Middle frontal gyrus (tissue), 1 donor: Measurements from ENCODE around the gene PNRC1.
A peak's percentile ranks its signal among the peaks of the same experiment; 100 is the strongest.
"Not testable (repeated sequence)": the region's sequence is repeated elsewhere in the genome, so short reads cannot be mapped to it uniquely, and the experiment has no call there.

Experiments used
- DNase-seq: peaks from one replicate; pipeline ENCODE4 v3.0.0-alpha.2; 2015; ENCODE audit warnings: low spot score; ENCODE audit errors: extremely low spot score

The PNRC1 gene

GRCh38 chr6:89058627-89059026, 21.9 kb upstream of the PNRC1 start:
- DNase-seq: no peak

- no peak for DNase-seq
Measured at GRCh38 chr6:89059227-89059626, 21.3 kb upstream of the PNRC1 start.

GRCh38 chr6:89063881-89064280, 16.7 kb upstream of the PNRC1 start:
- no peak for DNase-seq

- DNase-seq: not testable (repeated sequence)
Measured at GRCh38 chr6:89064931-89065330, 15.6 kb upstream of the PNRC1 start.

GRCh38 chr6:89066121-89066520, 14.4 kb upstream of the PNRC1 start:
- DNase-seq: not testable (repeated sequence)

- DNase-seq: no peak
Measured at GRCh38 chr6:89066940-89067646, 13.5 kb upstream of the PNRC1 start.

- DNase-seq: no peak
Measured at GRCh38 chr6:89067796-89068195, 12.8 kb upstream of the PNRC1 start.

GRCh38 chr6:89068695-89069094, 11.9 kb upstream of the PNRC1 start:
- DNase-seq: no peak

- DNase-seq: no peak
Measured at GRCh38 chr6:89069536-89070163, 10.9 kb upstream of the PNRC1 start.

GRCh38 chr6:89071036-89071435, 9.5 kb upstream of the PNRC1 start:
- no peak for DNase-seq

GRCh38 chr6:89073014-89073620, 7.4 kb upstream of the PNRC1 start:
- DNase-seq: no peak

GRCh38 chr6:89073840-89074239, 6.7 kb upstream of the PNRC1 start:
- DNase-seq: no peak

GRCh38 chr6:89079511-89080234, 878 bp upstream of the PNRC1 start:
- DNase-seq: peak; percentile 48

- DNase-seq: no peak
Measured at GRCh38 chr6:89081129-89081422, 525 bp downstream of the PNRC1 start.

- peak; percentile 89 for DNase-seq
Measured at GRCh38 chr6:89081423-89082322, 1.1 kb downstream of the PNRC1 start.

- DNase-seq: no peak
Measured at GRCh38 chr6:89082486-89082891, 1.9 kb downstream of the PNRC1 start.

GRCh38 chr6:89084542-89084941, 4.0 kb downstream of the PNRC1 start:
- no peak for DNase-seq

- DNase-seq: no peak
Measured at GRCh38 chr6:89084954-89085353, 4.4 kb downstream of the PNRC1 start.

- no peak for DNase-seq
Measured at GRCh38 chr6:89085409-89086205, 5.1 kb downstream of the PNRC1 start.

GRCh38 chr6:89087881-89088280, 7.3 kb downstream of the PNRC1 start:
- no peak for DNase-seq
